CD4-positive, alpha-beta T cell treated with Interleukin-6 at 100 ng/mL for 8 hours (primary cell): ENCODE data around the gene RPS6KA2.

ENCODE experiments used
- DNase-seq: peaks from one replicate; pipeline ENCODE4 v3.0.0-alpha.2; 2020; ENCODE audit warnings: mixed read lengths, low spot score

Gene RPS6KA2

GRCh38 chr6:166615059-166615770 is 11.8 kb downstream of the RPS6KA2 start:
- no peak for DNase-seq

- no peak for DNase-seq
Measured at GRCh38 chr6:166614589-166614988, 12.5 kb downstream of the RPS6KA2 start.

- no peak for DNase-seq
Measured at GRCh38 chr6:166614171-166614583, 12.9 kb downstream of the RPS6KA2 start.

- no peak for DNase-seq
Measured at GRCh38 chr6:166613027-166613426, 14.0 kb downstream of the RPS6KA2 start.

- DNase-seq, result no peak
Measured at GRCh38 chr6:166612471-166612881, 14.6 kb downstream of the RPS6KA2 start.

- no peak for DNase-seq
Measured at GRCh38 chr6:166611631-166612030, 15.4 kb downstream of the RPS6KA2 start.

GRCh38 chr6:166610069-166610468 is 17.0 kb downstream of the RPS6KA2 start:
- DNase-seq, result no peak

GRCh38 chr6:166608774-166609173 is 18.3 kb downstream of the RPS6KA2 start:
- DNase-seq, result no peak

GRCh38 chr6:166605752-166606151 is 21.3 kb downstream of the RPS6KA2 start:
- no peak for DNase-seq

- DNase-seq, result no peak
Measured at GRCh38 chr6:166604911-166605310, 22.1 kb downstream of the RPS6KA2 start.

GRCh38 chr6:166604328-166604727 is 22.7 kb downstream of the RPS6KA2 start:
- no peak for DNase-seq

GRCh38 chr6:166603043-166603690 is 23.9 kb downstream of the RPS6KA2 start:
- no peak for DNase-seq

GRCh38 chr6:166601956-166602355 is 25.1 kb downstream of the RPS6KA2 start:
- DNase-seq, result no peak

GRCh38 chr6:166600931-166601330 is 26.1 kb downstream of the RPS6KA2 start:
- DNase-seq, result no peak

GRCh38 chr6:166599205-166599604 is 27.8 kb downstream of the RPS6KA2 start:
- DNase-seq, result no peak

- no peak for DNase-seq
Measured at GRCh38 chr6:166598441-166599138, 28.5 kb downstream of the RPS6KA2 start.

- DNase-seq, result no peak
Measured at GRCh38 chr6:166597711-166598440, 29.2 kb downstream of the RPS6KA2 start.

- DNase-seq, result no peak
Measured at GRCh38 chr6:166596776-166597507, 30.1 kb downstream of the RPS6KA2 start.

GRCh38 chr6:166595949-166596348 is 31.1 kb downstream of the RPS6KA2 start:
- DNase-seq, result no peak

- DNase-seq, result no peak
Measured at GRCh38 chr6:166595061-166595780, 31.8 kb downstream of the RPS6KA2 start.

GRCh38 chr6:166592821-166593220 is 34.2 kb downstream of the RPS6KA2 start:
- no peak for DNase-seq
